ENCODE measurements around the gene DNAH11.

DNA sequence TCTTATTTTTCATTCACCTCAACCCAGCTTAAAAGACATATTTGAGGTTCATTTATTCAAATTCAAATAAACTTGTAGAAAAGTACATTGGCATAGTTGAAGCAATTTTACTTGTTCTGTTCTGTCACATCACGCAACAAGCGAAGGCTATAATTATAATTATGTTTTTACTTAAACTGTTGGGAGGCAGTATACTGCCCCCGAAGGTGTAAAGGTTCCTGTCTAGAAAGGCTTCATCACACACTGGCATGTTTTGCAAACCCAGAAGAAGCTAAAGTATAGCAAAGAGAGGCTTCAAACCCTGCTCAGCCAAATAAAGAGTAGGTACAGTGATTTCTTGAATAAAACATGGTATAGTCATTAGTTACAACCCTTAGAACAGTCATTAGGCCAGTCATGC is 340.2 kb downstream of the DNAH11 start:
- TF ChIP-seq, protein P1, sequence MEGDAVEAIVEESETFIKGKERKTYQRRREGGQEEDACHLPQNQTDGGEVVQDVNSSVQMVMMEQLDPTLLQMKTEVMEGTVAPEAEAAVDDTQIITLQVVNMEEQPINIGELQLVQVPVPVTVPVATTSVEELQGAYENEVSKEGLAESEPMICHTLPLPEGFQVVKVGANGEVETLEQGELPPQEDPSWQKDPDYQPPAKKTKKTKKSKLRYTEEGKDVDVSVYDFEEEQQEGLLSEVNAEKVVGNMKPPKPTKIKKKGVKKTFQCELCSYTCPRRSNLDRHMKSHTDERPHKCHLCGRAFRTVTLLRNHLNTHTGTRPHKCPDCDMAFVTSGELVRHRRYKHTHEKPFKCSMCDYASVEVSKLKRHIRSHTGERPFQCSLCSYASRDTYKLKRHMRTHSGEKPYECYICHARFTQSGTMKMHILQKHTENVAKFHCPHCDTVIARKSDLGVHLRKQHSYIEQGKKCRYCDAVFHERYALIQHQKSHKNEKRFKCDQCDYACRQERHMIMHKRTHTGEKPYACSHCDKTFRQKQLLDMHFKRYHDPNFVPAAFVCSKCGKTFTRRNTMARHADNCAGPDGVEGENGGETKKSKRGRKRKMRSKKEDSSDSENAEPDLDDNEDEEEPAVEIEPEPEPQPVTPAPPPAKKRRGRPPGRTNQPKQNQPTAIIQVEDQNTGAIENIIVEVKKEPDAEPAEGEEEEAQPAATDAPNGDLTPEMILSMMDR (IDR thresholded peaks at IDR 0.05): no peak
- TF ChIP-seq POLR2A (IDR thresholded peaks at IDR 0.05): no peak

Data from testis (tissue), 2 donors.